ENCODE data around the gene CCDC68. TPM values are rescaled to one million over a fixed set of nuclear protein-coding genes. Genes with fewer than 3 reads are reported as not detected.

The CCDC68 gene
- total RNA-seq, 1 donor from 2014 or later = not detected

DNA sequence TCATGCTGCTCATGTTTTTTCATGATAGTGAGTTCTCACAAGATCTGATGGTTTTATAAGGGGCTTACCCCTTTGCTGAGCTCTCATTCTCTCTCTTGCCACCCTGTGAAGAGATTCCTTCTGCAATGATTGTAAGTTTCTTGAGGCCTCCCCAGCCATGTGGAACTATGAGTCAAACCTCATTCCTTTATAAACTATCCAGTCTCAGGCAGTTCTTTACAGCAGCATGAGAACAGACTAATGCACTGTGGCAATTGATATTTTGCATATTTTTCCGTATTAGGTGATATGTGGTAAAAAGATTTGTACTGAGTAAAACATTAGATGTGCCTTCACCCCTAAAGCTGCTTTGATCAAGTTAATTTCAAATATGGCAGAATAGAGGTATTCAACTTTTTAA, 82.2 kb downstream of the CCDC68 start:
- peaks cover 6% of the 10 kb centered on the region for H3K27me3 Mint-ChIP-seq (ENCODE audit: low read depth)
- H3K36me3 Mint-ChIP-seq = no peaks in the 10 kb centered on the region
- no peaks in the 10 kb centered on the region for H3K9me3 Mint-ChIP-seq
- no peak for TF ChIP-seq CTCF (IDR thresholded peaks at IDR 0.05; ENCODE audit: unreplicated experiment)
- DNase-seq (ENCODE audit: low spot score in 2 of 2, unreplicated experiment in 2 of 2) = no peak
- no peak overlapping the region for H3K4me3 Mint-ChIP-seq
- H3K27ac Mint-ChIP-seq = no peak overlapping the region
- H3K4me1 Mint-ChIP-seq = peaks cover 28% of the 10 kb centered on the region

DNA sequence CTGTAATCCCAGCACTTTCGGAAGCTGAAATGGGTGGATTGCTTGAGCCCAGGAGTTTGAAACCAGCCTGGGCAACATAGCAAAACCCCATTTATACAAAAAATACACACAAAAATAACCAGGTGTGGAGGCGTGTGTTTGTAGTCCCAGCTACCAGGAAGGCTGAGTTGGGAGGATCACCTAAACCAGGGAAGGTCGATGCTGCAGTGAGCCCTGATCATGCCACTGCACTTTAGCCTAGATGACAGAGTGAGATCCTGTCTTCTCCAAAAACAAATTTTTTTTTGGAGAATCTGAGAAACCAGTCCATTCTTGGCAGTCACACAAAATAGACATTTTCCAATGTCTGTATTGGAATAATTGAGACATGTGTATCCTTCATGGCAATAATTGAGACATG, 84.2 kb downstream of the CCDC68 start:
- H3K9me3 Mint-ChIP-seq = peaks cover 9% of the 10 kb centered on the region

DNA sequence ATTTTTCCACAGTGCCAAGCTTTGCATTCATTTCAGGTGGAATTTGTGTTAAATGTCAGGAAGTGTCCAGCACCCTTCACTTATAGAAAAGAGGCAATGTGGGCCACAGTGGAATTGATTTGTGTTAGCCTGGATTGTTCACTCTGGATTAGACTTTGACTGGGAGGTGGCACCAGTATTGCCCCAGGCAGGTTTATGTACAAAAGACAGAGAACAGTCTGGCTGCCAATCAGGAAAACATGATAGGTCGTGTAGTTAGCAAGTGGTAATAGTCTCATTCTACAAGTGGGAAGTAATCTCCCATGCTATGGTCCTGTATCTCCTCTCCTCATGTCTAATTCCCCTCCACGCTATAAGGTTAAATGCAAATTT, 85.4 kb downstream of the CCDC68 start:
- peaks cover 10% of the 10 kb centered on the region for H3K9me3 Mint-ChIP-seq
- H3K27me3 Mint-ChIP-seq (ENCODE audit: low read depth) = peaks cover 10% of the 10 kb centered on the region
- H3K4me1 Mint-ChIP-seq = peaks cover 7% of the 10 kb centered on the region
- H3K27ac Mint-ChIP-seq = no peak overlapping the region
- DNase-seq (ENCODE audit: low spot score in 2 of 2, unreplicated experiment in 2 of 2) = no peak
- no peak for TF ChIP-seq CTCF (IDR thresholded peaks at IDR 0.05; ENCODE audit: unreplicated experiment)
- no peaks in the 10 kb centered on the region for H3K36me3 Mint-ChIP-seq
- H3K4me3 Mint-ChIP-seq = no peak overlapping the region

More for the DNA sequence above, 84.2 kb downstream of the CCDC68 start:
- H3K27ac Mint-ChIP-seq = no peak overlapping the region
- H3K27me3 Mint-ChIP-seq (ENCODE audit: low read depth) = peaks cover 6% of the 10 kb centered on the region
- TF ChIP-seq CTCF (IDR thresholded peaks at IDR 0.05; ENCODE audit: unreplicated experiment) = no peak
- H3K36me3 Mint-ChIP-seq = no peaks in the 10 kb centered on the region
- H3K4me3 Mint-ChIP-seq = no peak overlapping the region
- H3K4me1 Mint-ChIP-seq = peaks cover 16% of the 10 kb centered on the region
- no peak for DNase-seq (ENCODE audit: low spot score in 2 of 2, unreplicated experiment in 2 of 2)

DNA sequence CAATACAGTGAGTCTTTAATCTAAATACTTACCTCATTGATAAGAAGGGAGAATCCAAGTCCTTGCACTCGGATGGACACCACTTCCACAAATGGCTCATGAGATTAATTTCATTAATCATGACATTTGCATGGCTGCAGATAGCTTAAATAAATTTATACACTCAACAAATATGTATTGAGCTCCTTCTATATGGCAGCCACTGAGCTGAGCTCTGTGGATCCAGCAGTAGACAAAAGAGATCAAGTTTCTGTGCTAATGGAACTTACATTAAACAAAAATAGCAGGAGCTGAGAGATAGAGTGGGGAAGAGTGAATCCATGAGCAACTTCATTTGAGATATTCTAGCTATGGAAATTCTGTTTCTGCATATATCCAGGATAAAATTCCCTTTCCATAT, 86.6 kb downstream of the CCDC68 start:
- no peak for TF ChIP-seq CTCF (IDR thresholded peaks at IDR 0.05; ENCODE audit: unreplicated experiment)
- Mint-ChIP-seq H3K4me3 (no peak overlapping the region), H3K9me3 (peaks cover 13% of the 10 kb centered on the region), H3K36me3 (no peaks in the 10 kb centered on the region), H3K27me3 (ENCODE audit: low read depth) (peaks cover 12% of the 10 kb centered on the region), H3K27ac (no peak overlapping the region), H3K4me1 (peaks cover 5% of the 10 kb centered on the region)
- no peak for DNase-seq (ENCODE audit: low spot score in 2 of 2, unreplicated experiment in 2 of 2)

- no peak for TF ChIP-seq CTCF (IDR thresholded peaks at IDR 0.05; ENCODE audit: unreplicated experiment)
- H3K36me3 Mint-ChIP-seq = no peaks in the 10 kb centered on the region
- H3K4me3 Mint-ChIP-seq = no peak overlapping the region
- peaks cover 13% of the 10 kb centered on the region for H3K9me3 Mint-ChIP-seq
- H3K4me1 Mint-ChIP-seq = peaks cover 5% of the 10 kb centered on the region
- DNase-seq (ENCODE audit: low spot score in 2 of 2, unreplicated experiment in 2 of 2) = no peak
- peaks cover 15% of the 10 kb centered on the region for H3K27me3 Mint-ChIP-seq (ENCODE audit: low read depth)
- no peak overlapping the region for H3K27ac Mint-ChIP-seq
Observed at GRCh38 chr18:54871231-54871630, 88.0 kb downstream of the CCDC68 start.

GRCh38 chr18:54867131-54867530, 92.1 kb downstream of the CCDC68 start:
- Mint-ChIP-seq H3K4me1 (peaks cover 5% of the 10 kb centered on the region), H3K27ac (no peak overlapping the region), H3K9me3 (peaks cover 16% of the 10 kb centered on the region), H3K36me3 (no peaks in the 10 kb centered on the region), H3K27me3 (ENCODE audit: low read depth) (peaks cover 10% of the 10 kb centered on the region), H3K4me3 (no peak overlapping the region)
- DNase-seq (ENCODE audit: low spot score in 2 of 2, unreplicated experiment in 2 of 2) = no peak
- TF ChIP-seq CTCF (IDR thresholded peaks at IDR 0.05; ENCODE audit: unreplicated experiment) = no peak
